Cerebellar nuclear complex (tissue), 1 donor: Measurements from ENCODE around the gene GP9.
A peak's percentile ranks its signal among the peaks of the same experiment; 100 is the strongest.

Experiments used
- DNase-seq, 2 experiments: peaks; one replicate each; lab custom pipeline; 2025; lab: John Stamatoyannopoulos, UW

The GP9 gene

GRCh38 chr3:129060276-129061022 lies at the start of gene GP9:
GP9 (plus strand) TSS chr3:129060779; CDS start chr3:129061740, 961 bp downstream.
- no peak for DNase-seq

GRCh38 chr3:129013491-129013891 lies 47.1 kb upstream of the GP9 start:
- DNase-seq = no peak

GRCh38 chr3:129014148-129014547 lies 46.4 kb upstream of the GP9 start:
- no peak for DNase-seq

GRCh38 chr3:129014793-129015345 lies 45.7 kb upstream of the GP9 start:
- DNase-seq = no peak

- no peak for DNase-seq
Observed at GRCh38 chr3:129015388-129016105, 45.0 kb upstream of the GP9 start.

GRCh38 chr3:129016356-129016719 lies 44.2 kb upstream of the GP9 start:
- DNase-seq = no peak

- DNase-seq = no peak
Observed at GRCh38 chr3:129016720-129017483, 43.7 kb upstream of the GP9 start.

- DNase-seq = no peak
Observed at GRCh38 chr3:129017484-129017899, 43.1 kb upstream of the GP9 start.

- DNase-seq = no peak
Observed at GRCh38 chr3:129018271-129018670, 42.3 kb upstream of the GP9 start.

- no peak for DNase-seq
Observed at GRCh38 chr3:129018751-129019150, 41.8 kb upstream of the GP9 start.

- no peak for DNase-seq
Observed at GRCh38 chr3:129019266-129019665, 41.3 kb upstream of the GP9 start.

GRCh38 chr3:129020691-129021090 lies 39.9 kb upstream of the GP9 start:
- no peak for DNase-seq

GRCh38 chr3:129021140-129021551 lies 39.4 kb upstream of the GP9 start:
- DNase-seq = no peak

GRCh38 chr3:129022114-129023007 lies 38.2 kb upstream of the GP9 start:
- DNase-seq = no peak

- DNase-seq = no peak
Observed at GRCh38 chr3:129023008-129023358, 37.6 kb upstream of the GP9 start.

- DNase-seq = no peak
Observed at GRCh38 chr3:129023909-129024308, 36.7 kb upstream of the GP9 start.

GRCh38 chr3:129025108-129025507 lies 35.5 kb upstream of the GP9 start:
- no peak for DNase-seq

- no peak for DNase-seq
Observed at GRCh38 chr3:129025691-129026435, 34.7 kb upstream of the GP9 start.

GRCh38 chr3:129026728-129027543 lies 33.6 kb upstream of the GP9 start:
- peak in 1 of 2 experiments; percentile 33 for DNase-seq

- no peak for DNase-seq
Observed at GRCh38 chr3:129027544-129027880, 33.1 kb upstream of the GP9 start.
